ENCODE results near the gene AGPAT1.

- no peak for TF ChIP-seq POLR2A (IDR thresholded peaks at IDR 0.05; ENCODE audit: low read depth, low read length)
- TF ChIP-seq POLR2AphosphoS5 (IDR thresholded peaks at IDR 0.05; ENCODE audit: low read depth, low read length) = no peak
Measured at GRCh38 chr6:32146287-32146686, 29.6 kb downstream of the AGPAT1 start.

All from GM12892 (cell line).